Right lobe of liver (tissue), 6 donors: Measurements from ENCODE around the gene ANKH. TPM values are rescaled to one million over a fixed set of nuclear protein-coding genes. Genes with fewer than 3 reads are reported as not detected.

ENCODE experiments used
- ATAC-seq, 4 donors: fragments of 200-7000 bp; cut with Tn5 transposase; one replicate each; pipeline ENCODE4 v1.9.1; 2020; ENCODE audit warnings: mild to moderate bottlenecking in 4 of 4, moderate library complexity in 4 of 4
- DNase-seq, 3 donors: peaks; one replicate each; pipeline ENCODE4 v3.0.0-alpha.2; 2020
- H3K27ac ChIP-seq, 3 donors: fragments of 200-600 bp; one replicate each; pipeline ENCODE4 v1.8.0; 2022
- H3K27me3 ChIP-seq, 2 donors: fragments of 200-600 bp; one replicate each; pipeline ENCODE4 v1.8.0; 2022
- H3K36me3 ChIP-seq, 4 donors: fragments of 200-600 bp; sonication (generic) in 1 of 4; one replicate each; pipeline versions ENCODE4 v1.5.1 to v1.8.0; 2017 to 2022; ENCODE audit warnings: control low read depth in 1 of 4
- H3K4me1 ChIP-seq, 4 donors: fragments of 200-600 bp; sonication (generic) in 1 of 4; one replicate each; pipeline versions ENCODE4 v1.5.1 to v1.8.0; 2017 to 2022; ENCODE audit warnings: control low read depth in 1 of 4
- H3K4me3 ChIP-seq, 3 donors: fragments of 200-600 bp; one replicate each; pipeline ENCODE4 v1.8.0; 2022
- H3K9me3 ChIP-seq, 4 donors: fragments of 200-600 bp; sonication (generic) in 1 of 4; one replicate each; pipeline versions ENCODE4 v1.5.1 to v1.8.0; 2017 to 2022; ENCODE audit warnings: control low read depth in 1 of 4
- CTCF ChIP-seq, 4 donors: fragments of 200-600 bp in 3 of 4; fragments of 450-650 bp in 1 of 4; IDR thresholded peaks; one replicate each; pipeline versions ENCODE4 v1.5.1 to v1.8.0; 2016 to 2022; ENCODE audit warnings: antibody characterized with exemption in 4 of 4, mild to moderate bottlenecking in 2 of 4
- POLR2A ChIP-seq: fragments of 450-650 bp; IDR thresholded peaks from one replicate; pipeline ENCODE4 v1.6.1; 2017; ENCODE audit warnings: antibody characterized with exemption, mild to moderate bottlenecking
- WGBS: methylation state at CpG from one replicate; pipeline ENCODE4 v1.1.6; 2018; ENCODE audit warnings: low coverage, low lambda C conversion rate; ENCODE audit not compliant: insufficient coverage; ENCODE audit errors: missing lambda C conversion rate; 5-methylcytosine and 5-hydroxymethylcytosine counted together
- intact Hi-C, 2 donors: fragments of 100-400 bp; cut with DNase I; formaldehyde crosslinking; loops; one replicate each; pipeline versions ENCODE4 v1.11.2 to v1.14.1; 2022
- total RNA-seq, 6 experiments: library from RNA; depleted of rRNA in 2 of 6; stranded (reverse); fragments of >200 nt in 2 of 6; fragmentation: NEBNext Ultra II Directional in 3 of 6; extraction: Animal tissue kit (Norgen Biotek cat#: 25700) in 3 of 6; gene quantifications; one replicate each; pipeline versions ENCODE4 v1.1.0 to v1.2.4, GENCODE V29; 2016 to 2023
- donor health status: DM: no; HTN: yes; CAD: no.
- donor health status: DM: no; HTN: no; CAD: no.
- donor health status: DM: no; HTN: no; CAD: no.
- donor health status: DM: no; HTN: yes; CAD: no.
- donor health status: DM: no; HTN: yes; CAD: no.

The ANKH gene
- total RNA-seq, 6 experiments from 2014 or later = 38.5 to 121 (median 61.9) TPM

GRCh38 chr5:14876095-14876494, 4.5 kb upstream of the ANKH start:
- no peak for DNase-seq
- intact Hi-C loops = no loop called here
- peak overlapping the region in 1 of 3 donors; percentile 9 for H3K27ac ChIP-seq

DNA sequence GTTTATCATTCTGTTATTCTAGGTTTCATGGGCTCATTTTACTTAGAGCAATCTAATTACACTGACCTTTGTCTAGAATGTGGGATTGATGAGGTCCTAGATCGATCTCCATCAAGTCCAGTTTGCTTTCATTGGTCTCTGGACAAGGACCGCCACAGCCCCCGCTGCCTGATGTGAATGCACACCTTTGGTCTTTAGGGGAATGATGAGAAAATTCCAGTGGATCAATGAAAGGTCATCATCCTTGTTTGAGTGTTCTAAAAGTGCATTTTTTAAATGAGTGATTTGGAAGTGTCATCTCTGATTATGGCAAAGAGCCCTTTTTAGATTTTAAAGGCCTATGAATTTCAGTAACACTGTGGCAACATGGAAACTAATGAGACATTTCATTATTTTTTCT, 2.2 kb upstream of the ANKH start:
- WGBS = 30% methylated on average over 3 of the region's 3 CpGs
- intact Hi-C loops = loop anchor here in 1 of 2 donors (5.0 kb wide), 1 partner anchor 61 kb away; no protein-coding TSS in a partner anchor
- DNase-seq = peak; percentile 62 to 76 (median 66)

More at GRCh38 chr5:14876095-14876494, 4.5 kb upstream of the ANKH start:
- TF ChIP-seq CTCF (IDR thresholded peaks at IDR 0.05) (no peak), POLR2A (no peak)
- H3K36me3 ChIP-seq = no peaks in the 10 kb centered on the region
- WGBS = 19% methylated on average over 5 of the region's 5 CpGs
- H3K9me3 ChIP-seq = no peaks in the 10 kb centered on the region
- H3K4me1 ChIP-seq = peaks cover 0 to 9% (median 4%) of the 10 kb centered on the region in 4 donors
- ATAC-seq = peak in 1 of 4 donors; percentile 12
- no peaks in the 10 kb centered on the region for H3K27me3 ChIP-seq
- no peak overlapping the region for H3K4me3 ChIP-seq

GRCh38 chr5:14873093-14873492, 1.5 kb upstream of the ANKH start:
- peak overlapping the region; percentile 88 to 94 (median 91) for H3K27ac ChIP-seq
- no peak for DNase-seq
- intact Hi-C loops = loop anchor here in 1 of 2 donors (5.0 kb wide), 1 partner anchor 61 kb away; no protein-coding TSS in a partner anchor
- no peaks in the 10 kb centered on the region for H3K27me3 ChIP-seq
- H3K36me3 ChIP-seq = no peaks in the 10 kb centered on the region
- TF ChIP-seq POLR2A (no peak), CTCF (IDR thresholded peaks at IDR 0.05) (no peak)
- WGBS = 14% methylated on average over 9 of the region's 9 CpGs
- H3K9me3 ChIP-seq = no peaks in the 10 kb centered on the region
- peaks cover 0 to 21% (median 4%) of the 10 kb centered on the region in 4 donors for H3K4me1 ChIP-seq
- peak overlapping the region; percentile 52 to 69 (median 63) for H3K4me3 ChIP-seq
- peak in 1 of 4 donors; percentile 10 for ATAC-seq

More for the DNA sequence above, 2.2 kb upstream of the ANKH start:
- Histone ChIP-seq H3K4me1 (peaks cover 0 to 21% (median 4%) of the 10 kb centered on the region in 4 donors), H3K27ac (peak overlapping the region in 2 of 3 donors; percentile 91 to 94), H3K36me3 (no peaks in the 10 kb centered on the region), H3K4me3 (no peak overlapping the region), H3K9me3 (no peaks in the 10 kb centered on the region), H3K27me3 (no peaks in the 10 kb centered on the region)
- ATAC-seq = peak; percentile 4 to 46 (median 7)
- TF ChIP-seq CTCF (IDR thresholded peaks at IDR 0.05) (no peak), POLR2A (no peak)

GRCh38 chr5:14872070-14872989, 752 bp upstream of the ANKH start:
- H3K27ac ChIP-seq = peak overlapping the region; percentile 88 to 94 (median 91)
- intact Hi-C loops = loop anchor here in 1 of 2 donors (5.0 kb wide), 1 partner anchor 60 kb away; no protein-coding TSS in a partner anchor
- peak overlapping the region; percentile 52 to 69 (median 63) for H3K4me3 ChIP-seq
- no peaks in the 10 kb centered on the region for H3K27me3 ChIP-seq
- H3K36me3 ChIP-seq = no peaks in the 10 kb centered on the region
- whole genome bisulfite sequencing = 5% methylated on average over 25 of the region's 73 CpGs
- TF ChIP-seq CTCF (IDR thresholded peaks at IDR 0.05) (peak in 1 of 4 donors; percentile 3), POLR2A (peak; percentile 77)
- ATAC-seq (peak; percentile 57 to 74 (median 62)), DNase-seq (peak; percentile 80 to 86 (median 85))
- H3K4me1 ChIP-seq = peaks cover 0 to 21% (median 4%) of the 10 kb centered on the region in 4 donors
- no peaks in the 10 kb centered on the region for H3K9me3 ChIP-seq
